Measurements from ENCODE around the gene EMC9.

Gene EMC9

DNA sequence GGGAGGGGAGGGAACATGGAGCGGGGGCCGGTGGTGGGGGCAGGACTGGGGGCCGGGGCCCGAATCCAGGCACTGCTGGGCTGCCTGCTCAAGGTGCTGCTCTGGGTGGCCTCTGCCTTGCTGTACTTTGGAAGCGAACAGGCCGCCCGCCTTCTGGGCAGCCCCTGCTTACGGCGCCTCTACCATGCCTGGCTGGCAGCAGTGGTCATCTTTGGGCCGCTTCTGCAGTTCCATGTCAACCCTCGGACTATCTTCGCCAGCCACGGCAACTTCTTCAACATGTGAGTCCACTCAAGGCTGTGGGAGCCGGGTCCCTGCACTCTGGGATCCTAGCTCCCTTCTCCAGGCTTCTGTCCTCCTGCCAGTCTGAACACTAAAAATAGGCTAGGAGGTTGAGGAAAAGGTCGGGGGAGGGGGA is 9.8 kb downstream of the EMC9 start:
- TF ChIP-seq PKNOX1 (IDR thresholded peaks at IDR 0.05) (no peak), ARNT (IDR thresholded peaks at IDR 0.05) (no peak), ZNF384 (IDR thresholded peaks at IDR 0.05) (no peak), CTBP1 (IDR thresholded peaks at IDR 0.05; ENCODE audit: borderline replicate concordance) (no peak), BHLHE40 (IDR thresholded peaks at IDR 0.05; ENCODE audit: borderline replicate concordance) (no peak), ELF4 (IDR thresholded peaks at IDR 0.05) (no peak), FOXA1 (IDR thresholded peaks at IDR 0.05) (no peak), SUZ12 (IDR thresholded peaks at IDR 0.05) (no peak), HDGF (IDR thresholded peaks at IDR 0.05; ENCODE audit: borderline replicate concordance) (no peak), FOXM1 (IDR thresholded peaks at IDR 0.05; ENCODE audit: borderline replicate concordance) (no peak), LEF1 (IDR thresholded peaks at IDR 0.05; ENCODE audit: borderline replicate concordance) (no peak), SP1 (IDR thresholded peaks at IDR 0.05) (no peak), TARDBP (IDR thresholded peaks at IDR 0.05) (no peak), FOXK2 (IDR thresholded peaks at IDR 0.05) (no peak), L3MBTL2 (conservative IDR thresholded peaks at IDR 0.05) (no peak), NFRKB (IDR thresholded peaks at IDR 0.05) (no peak)
- CTCF ChIA-PET: no interaction called here
- DNase-seq (ENCODE audit: extremely low spot score): no peak
- POLR2A ChIA-PET: interaction anchor here (1.3 to 4.2 kb wide), 2 partner anchors 17 to 38 kb away, joined by 3 to 22 read pairs; partner anchors contain the start of genes DCAF11, NRL and PCK2

- POLR2A ChIA-PET: interaction anchor here (1.3 to 4.2 kb wide), 3 partner anchors 10 to 37 kb away, joined by 3 to 22 read pairs (median 6); partner anchors contain the start of genes DCAF11, EMC9, NRL and PCK2
- no peak for DNase-seq (ENCODE audit: extremely low spot score)
- TF ChIP-seq L3MBTL2 (conservative IDR thresholded peaks at IDR 0.05): no peak
- TF ChIP-seq NFRKB (IDR thresholded peaks at IDR 0.05): no peak
- no peak for TF ChIP-seq FOXK2 (IDR thresholded peaks at IDR 0.05)
- no peak for TF ChIP-seq BHLHE40 (IDR thresholded peaks at IDR 0.05; ENCODE audit: borderline replicate concordance)
- no peak for TF ChIP-seq CTBP1 (IDR thresholded peaks at IDR 0.05; ENCODE audit: borderline replicate concordance)
- TF ChIP-seq TARDBP (IDR thresholded peaks at IDR 0.05): no peak
- CTCF ChIA-PET: no interaction called here
Observed at GRCh38 chr14:24130717-24131548, 10.5 kb downstream of the EMC9 start.

DNA sequence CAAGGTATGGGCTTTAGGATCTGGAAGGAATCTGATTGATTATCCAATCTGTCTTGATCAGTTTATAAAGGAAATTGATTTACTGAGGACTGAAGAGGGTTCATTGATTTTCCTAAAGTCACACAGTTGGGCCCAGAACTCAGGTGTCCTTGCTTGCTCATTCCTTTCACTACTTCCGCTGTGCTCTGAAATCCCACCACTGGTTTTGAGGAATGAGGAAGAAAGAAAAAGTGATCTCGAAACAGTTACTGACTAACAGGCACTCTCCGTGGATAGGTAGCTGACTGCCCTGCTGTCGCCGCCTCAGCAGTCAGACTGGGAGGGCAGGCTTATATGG is 11.0 kb downstream of the EMC9 start, which contains the start of gene FITM1:
Gene FITM1, plus strand, starts transcription at position 280 of the 337 bp plus-strand sequence. CDS start 905 bp downstream, outside the sequence.
- CTCF ChIA-PET: no interaction called here
- POLR2A ChIA-PET: interaction anchor here (1.3 to 2.2 kb wide), 2 partner anchors 11 to 37 kb away, joined by 3 to 6 read pairs; partner anchors contain the start of genes EMC9 and PCK2
- TF ChIP-seq LEF1 (IDR thresholded peaks at IDR 0.05; ENCODE audit: borderline replicate concordance): no peak
- TF ChIP-seq FOXK2 (IDR thresholded peaks at IDR 0.05): no peak
- TF ChIP-seq BHLHE40 (IDR thresholded peaks at IDR 0.05; ENCODE audit: borderline replicate concordance): no peak
- no peak for TF ChIP-seq TARDBP (IDR thresholded peaks at IDR 0.05)
- TF ChIP-seq FOXM1 (IDR thresholded peaks at IDR 0.05; ENCODE audit: borderline replicate concordance): no peak
- TF ChIP-seq L3MBTL2 (conservative IDR thresholded peaks at IDR 0.05): no peak
- no peak for TF ChIP-seq FOXA1 (IDR thresholded peaks at IDR 0.05)
- TF ChIP-seq SUZ12 (IDR thresholded peaks at IDR 0.05): no peak
- no peak for TF ChIP-seq SP1 (IDR thresholded peaks at IDR 0.05)
- TF ChIP-seq HDGF (IDR thresholded peaks at IDR 0.05; ENCODE audit: borderline replicate concordance): no peak
- TF ChIP-seq ZNF384 (IDR thresholded peaks at IDR 0.05): no peak
- TF ChIP-seq NFRKB (IDR thresholded peaks at IDR 0.05): no peak
- TF ChIP-seq ELF4 (IDR thresholded peaks at IDR 0.05): no peak
- no peak for TF ChIP-seq CTBP1 (IDR thresholded peaks at IDR 0.05; ENCODE audit: borderline replicate concordance)
- no peak for TF ChIP-seq PKNOX1 (IDR thresholded peaks at IDR 0.05)
- no peak for TF ChIP-seq ARNT (IDR thresholded peaks at IDR 0.05)
- no peak for DNase-seq (ENCODE audit: extremely low spot score)

DNA sequence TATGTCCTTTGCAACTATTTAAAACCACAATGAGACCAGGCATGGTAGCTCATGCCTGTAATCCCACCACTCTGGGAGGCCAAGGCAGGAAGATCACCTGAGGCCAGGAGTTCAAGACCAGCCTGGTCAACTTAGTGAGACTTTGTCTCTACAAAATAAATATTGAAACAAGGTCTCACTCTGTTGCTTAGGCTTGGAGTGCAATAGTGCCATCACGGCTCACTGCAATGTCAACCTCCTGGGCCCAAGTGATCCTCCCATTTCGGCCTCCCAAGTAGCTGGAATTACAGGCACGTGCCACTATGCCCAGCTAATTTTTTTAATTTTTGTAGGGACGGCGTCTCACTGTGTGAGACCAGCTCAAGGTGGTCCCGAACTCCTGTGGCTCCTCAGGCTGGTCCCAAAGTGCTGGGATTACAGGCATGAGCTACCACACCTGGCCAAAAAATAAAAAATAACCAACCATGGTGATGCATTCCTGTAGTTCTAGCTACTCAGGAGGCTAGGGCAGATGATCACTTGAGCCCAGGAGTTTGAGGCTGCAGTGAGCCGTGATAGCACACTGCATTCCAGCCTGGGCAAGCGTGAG is 11.9 kb downstream of the EMC9 start:
- TF ChIP-seq SUZ12 (IDR thresholded peaks at IDR 0.05) (no peak), ARNT (IDR thresholded peaks at IDR 0.05) (no peak), FOXM1 (IDR thresholded peaks at IDR 0.05; ENCODE audit: borderline replicate concordance) (no peak), PKNOX1 (IDR thresholded peaks at IDR 0.05) (no peak), HDGF (IDR thresholded peaks at IDR 0.05; ENCODE audit: borderline replicate concordance) (no peak), TARDBP (IDR thresholded peaks at IDR 0.05) (no peak), BHLHE40 (IDR thresholded peaks at IDR 0.05; ENCODE audit: borderline replicate concordance) (no peak), FOXK2 (IDR thresholded peaks at IDR 0.05) (no peak), CTBP1 (IDR thresholded peaks at IDR 0.05; ENCODE audit: borderline replicate concordance) (no peak), ZNF384 (IDR thresholded peaks at IDR 0.05) (no peak), ELF4 (IDR thresholded peaks at IDR 0.05) (no peak), NFRKB (IDR thresholded peaks at IDR 0.05) (no peak), SP1 (IDR thresholded peaks at IDR 0.05) (no peak)
- DNase-seq (ENCODE audit: extremely low spot score): no peak
- ChIA-PET POLR2A (interaction anchor here (0.7 to 2.2 kb wide), 2 partner anchors 9 to 12 kb away, joined by 3 to 6 read pairs; partner anchors contain the start of gene EMC9), CTCF (no interaction called here)

DNA sequence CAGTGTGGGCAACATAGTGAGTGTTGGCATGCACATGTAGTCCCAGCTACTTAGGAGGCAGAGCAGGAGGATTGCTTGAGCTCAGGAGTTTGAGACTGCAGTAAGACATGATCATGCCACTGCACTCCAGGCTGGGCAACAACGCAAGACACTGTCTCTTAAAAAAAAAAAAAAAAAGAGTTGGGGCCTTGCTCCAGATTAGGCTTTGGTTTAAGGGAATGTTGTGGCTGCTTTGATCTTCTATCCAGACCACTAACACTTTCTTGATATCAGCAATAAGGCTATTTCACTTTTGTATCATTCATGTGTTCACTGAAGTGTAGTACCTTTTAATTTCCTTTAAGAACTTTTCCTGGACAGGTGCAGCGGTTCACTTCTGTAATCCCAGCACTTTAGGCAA is 13.7 kb downstream of the EMC9 start:
- ChIA-PET POLR2A (interaction anchor here (1.0 to 2.7 kb wide), 3 partner anchors 9 to 20 kb away, joined by 4 to 24 read pairs (median 7); partner anchors contain the start of genes EMC9, PSME1 and RNF31), CTCF (no interaction called here)
- TF ChIP-seq SUZ12 (IDR thresholded peaks at IDR 0.05): no peak
- TF ChIP-seq L3MBTL2 (conservative IDR thresholded peaks at IDR 0.05): no peak
- no peak for TF ChIP-seq NFRKB (IDR thresholded peaks at IDR 0.05)
- TF ChIP-seq BHLHE40 (IDR thresholded peaks at IDR 0.05; ENCODE audit: borderline replicate concordance): no peak
- TF ChIP-seq HDGF (IDR thresholded peaks at IDR 0.05; ENCODE audit: borderline replicate concordance): no peak
- no peak for TF ChIP-seq CTBP1 (IDR thresholded peaks at IDR 0.05; ENCODE audit: borderline replicate concordance)
- no peak for TF ChIP-seq LEF1 (IDR thresholded peaks at IDR 0.05; ENCODE audit: borderline replicate concordance)
- no peak for TF ChIP-seq SP1 (IDR thresholded peaks at IDR 0.05)
- TF ChIP-seq PKNOX1 (IDR thresholded peaks at IDR 0.05): no peak
- TF ChIP-seq FOXM1 (IDR thresholded peaks at IDR 0.05; ENCODE audit: borderline replicate concordance): no peak
- DNase-seq (ENCODE audit: extremely low spot score): no peak

Measured in HEK293T (cell line).